GM18907 (cell line): ENCODE measurements around the gene PRKCZ.

Source experiments
- ATAC-seq: cut with Tn5 transposase; IDR thresholded peaks from one replicate; pipeline ENCODE4 v1.9.1; 2021; ENCODE audit warnings: mild to moderate bottlenecking, moderate library complexity; ENCODE audit not compliant: unreplicated experiment

PRKCZ gene

GRCh38 chr1:2060072-2060471 is 9.9 kb downstream of the PRKCZ start:
- ATAC-seq: no peak

GRCh38 chr1:2060535-2060934 is 10.3 kb downstream of the PRKCZ start:
- ATAC-seq: no peak

- no peak for ATAC-seq
These were observed 11.0 kb downstream of the PRKCZ start for GRCh38 chr1:2061065-2061778.

- ATAC-seq: no peak
These were observed 15.5 kb downstream of the PRKCZ start for GRCh38 chr1:2065699-2066098.

GRCh38 chr1:2067393-2067792 is 17.2 kb downstream of the PRKCZ start:
- no peak for ATAC-seq

- no peak for ATAC-seq
These were observed 17.8 kb downstream of the PRKCZ start for GRCh38 chr1:2067981-2068380.

- ATAC-seq: no peak
These were observed 18.7 kb downstream of the PRKCZ start for GRCh38 chr1:2068951-2069350.

- ATAC-seq: no peak
These were observed 19.8 kb downstream of the PRKCZ start for GRCh38 chr1:2070016-2070415.

GRCh38 chr1:2070800-2071530 is 20.8 kb downstream of the PRKCZ start:
- ATAC-seq: no peak

GRCh38 chr1:2072109-2072806 is 22.0 kb downstream of the PRKCZ start:
- ATAC-seq: no peak

- no peak for ATAC-seq
These were observed 22.7 kb downstream of the PRKCZ start for GRCh38 chr1:2072891-2073290.

- ATAC-seq: no peak
These were observed 23.4 kb downstream of the PRKCZ start for GRCh38 chr1:2073382-2074230.

- ATAC-seq: no peak
These were observed 24.2 kb downstream of the PRKCZ start for GRCh38 chr1:2074396-2074795.

- no peak for ATAC-seq
These were observed 24.9 kb downstream of the PRKCZ start for GRCh38 chr1:2074944-2075740.

- ATAC-seq: no peak
These were observed 26.6 kb downstream of the PRKCZ start for GRCh38 chr1:2076826-2077225.

- no peak for ATAC-seq
These were observed 28.0 kb downstream of the PRKCZ start for GRCh38 chr1:2078170-2078569.

- no peak for ATAC-seq
These were observed 29.3 kb downstream of the PRKCZ start for GRCh38 chr1:2079396-2080085.

- no peak for ATAC-seq
These were observed 29.9 kb downstream of the PRKCZ start for GRCh38 chr1:2080140-2080539.

GRCh38 chr1:2080884-2081283 is 30.7 kb downstream of the PRKCZ start:
- ATAC-seq: no peak
